Endothelial cell of umbilical vein (primary cell): ENCODE measurements around the gene TENM4. TPM values are rescaled to one million over a fixed set of nuclear protein-coding genes. Genes with fewer than 3 reads are reported as not detected.

ENCODE experiments used
- BruUV-seq: library from RNA; stranded (reverse); fragments of 400-500 nt; replicated peaks from 2 replicates; lab custom pipeline; 2021; lab: Mats Ljungman, UMichigan
- CTCF ChIA-PET: fragments of 300-600, 350-600 bp; sonication (Branson Sonifier 250); formaldehyde crosslinking; loops from one replicate; lab custom pipeline; 2021; ENCODE audit warnings: antibody characterized with exemption, inconsistent platforms; lab: Charles Lee
- POLR2A ChIA-PET: fragments of 300-600, 350-600 bp; sonication (Branson Sonifier 250); formaldehyde crosslinking; loops from one replicate; lab custom pipeline; 2021; ENCODE audit warnings: antibody characterized with exemption, inconsistent platforms; lab: Charles Lee
- DNase-seq: peaks from one replicate; pipeline ENCODE4 v3.0.0-alpha.2; 2011; ENCODE audit warnings: low read depth, low spot score
- FAIRE-seq: peaks from 2 replicates; lab custom pipeline; 2011; peaks lifted over from hg19 to GRCh38; lab: Jason Lieb, UNC
- H2AFZ ChIP-seq: 2 replicates; pipeline ENCODE4 v1.6.0; 2012; ENCODE audit warnings: low read depth, low read length, control low read depth, inconsistent platforms
- H3K27ac ChIP-seq: 2 replicates; pipeline ENCODE4 v1.5.1; 2011; ENCODE audit warnings: low read depth, mild to moderate bottlenecking, control low read depth, low read length, moderate library complexity; ENCODE audit not compliant: insufficient read depth
- H3K27me3 ChIP-seq, 2 experiments: 2 replicates each; pipeline versions ENCODE4 v1.6.0 to v1.6.1; 2011; ENCODE audit warnings: low read length in 2 of 2, mixed read lengths in 1 of 2; ENCODE audit not compliant: control insufficient read depth in 2 of 2, insufficient read depth in 2 of 2
- H3K36me3 ChIP-seq, 2 experiments: 2 replicates in 1 of 2; 3 replicates in 1 of 2; pipeline ENCODE4 v1.5.1; 2011; ENCODE audit warnings: low read length in 2 of 2, mild to moderate bottlenecking in 1 of 2, moderate library complexity in 1 of 2; ENCODE audit not compliant: control insufficient read depth in 2 of 2, insufficient read depth in 2 of 2; ENCODE audit errors: extremely low read depth in 1 of 2
- H3K4me1 ChIP-seq: 3 replicates; pipeline ENCODE4 v1.5.1; 2011; ENCODE audit warnings: mild to moderate bottlenecking, low read length; ENCODE audit not compliant: control insufficient read depth, insufficient read depth; ENCODE audit errors: extremely low read depth
- H3K4me2 ChIP-seq: 2 replicates; pipeline ENCODE4 v1.6.1; 2011; ENCODE audit warnings: low read length, control low read depth, mixed read lengths; ENCODE audit not compliant: insufficient read depth
- H3K4me3 ChIP-seq, 3 experiments: fragments of 200-600 bp in 1 of 3; sonication (generic), shearing (Covaris generic) in 1 of 3; replicated peaks in 1 of 3; 2 replicates each; pipeline ENCODE4 v1.5.1; 2011 to 2016; ENCODE audit warnings: control low read depth in 3 of 3, low read length in 3 of 3, mild to moderate bottlenecking in 2 of 3, inconsistent platforms in 1 of 3, low read depth in 1 of 3, moderate library complexity in 1 of 3; ENCODE audit not compliant: insufficient read depth in 1 of 3
- H3K79me2 ChIP-seq: 2 replicates; pipeline ENCODE4 v1.6.0; 2012; ENCODE audit warnings: low read length, inconsistent platforms; ENCODE audit not compliant: control insufficient read depth, insufficient read depth
- H3K9ac ChIP-seq: replicated peaks from 2 replicates; pipeline ENCODE3; 2011; ENCODE audit warnings: low read length, control low read depth; ENCODE audit not compliant: insufficient read depth; ENCODE audit errors: extremely low read depth
- H3K9me1 ChIP-seq: replicated peaks from 3 replicates; pipeline ENCODE4 v1.6.0; 2011; ENCODE audit warnings: mild to moderate bottlenecking, low read length; ENCODE audit not compliant: control insufficient read depth, insufficient read depth; ENCODE audit errors: extremely low read depth
- H3K9me3 ChIP-seq: replicated peaks from 2 replicates; pipeline ENCODE4 v1.5.1; 2012; ENCODE audit warnings: low read length, inconsistent platforms; ENCODE audit not compliant: control insufficient read depth, insufficient read depth
- H4K20me1 ChIP-seq: replicated peaks from 2 replicates; pipeline ENCODE3; 2011; ENCODE audit warnings: mild to moderate bottlenecking, low read length; ENCODE audit not compliant: control insufficient read depth, insufficient read depth; ENCODE audit errors: extremely low read depth
- EZH2 ChIP-seq: IDR thresholded peaks from 2 replicates; pipeline ENCODE4 v1.6.1; 2012; ENCODE audit warnings: borderline replicate concordance, low read depth, mild to moderate bottlenecking, moderate library complexity, low read length, inconsistent platforms; ENCODE audit not compliant: severe bottlenecking
- FOS ChIP-seq: IDR thresholded peaks from 2 replicates; pipeline ENCODE4 v1.6.1; 2011; ENCODE audit warnings: mild to moderate bottlenecking, low read length, moderate library complexity, borderline replicate concordance; ENCODE audit not compliant: insufficient read depth
- GATA2 ChIP-seq: IDR thresholded peaks from 2 replicates; pipeline ENCODE4 v1.7.0; 2011; ENCODE audit warnings: low read depth, mild to moderate bottlenecking, moderate library complexity, mixed read lengths, low read length; ENCODE audit not compliant: insufficient read length, insufficient read depth
- JUN ChIP-seq: IDR thresholded peaks from 2 replicates; pipeline ENCODE4 v1.6.1; 2011; ENCODE audit warnings: borderline replicate concordance, low read depth; ENCODE audit not compliant: insufficient read length, insufficient read depth
- MAX ChIP-seq: IDR thresholded peaks from 2 replicates; pipeline ENCODE4 v1.6.1; 2011; ENCODE audit not compliant: insufficient read depth, insufficient read length
- MYC ChIP-seq: IDR thresholded peaks from one replicate; pipeline ENCODE4 v1.6.1; 2011; ENCODE audit warnings: mild to moderate bottlenecking, low read depth, low read length
- POLR2A ChIP-seq: IDR thresholded peaks from 2 replicates; pipeline ENCODE4 v1.6.1; 2012; ENCODE audit warnings: low read depth, mild to moderate bottlenecking, control low read depth, low read length
- POLR2AphosphoS5 ChIP-seq: IDR thresholded peaks from 2 replicates; pipeline ENCODE4 v1.6.1; 2012; ENCODE audit warnings: low read depth, mild to moderate bottlenecking, control low read depth, low read length, moderate library complexity; ENCODE audit not compliant: insufficient read depth
- dilution Hi-C: fragments of 300-500 bp; cut with MboI; formaldehyde crosslinking; loops from one replicate; pipeline ENCODE4 v1.15.0; 2019; ENCODE audit warnings: low sequenced_read_pairs; ENCODE audit not compliant: extremely low pct_ligation_motif_present
- intact Hi-C: fragments of 100-400 bp; cut with micrococcal nuclease; formaldehyde crosslinking; loops from one replicate; pipeline ENCODE4 v1.10.0; 2022
- polyA plus RNA-seq, 4 experiments: library from polyadenylated mRNA; depleted of rRNA in 3 of 4; stranded (reverse) in 3 of 4; unstranded in 1 of 4; fragments of >200 nt; gene quantifications; 2 replicates each; pipeline versions ENCODE4 v1.2.1 to v1.2.3, GENCODE V29; 2011 to 2012; ENCODE audit warnings: missing spikeins in 1 of 4
- total RNA-seq: library from RNA; stranded (reverse); gene quantifications from 2 replicates; pipeline ENCODE4 v1.2.3, GENCODE V29; 2021
- TF ChIP-seq, protein P1 (sequence below), 2 donors: IDR thresholded peaks; 1 replicate in 1 of 2; 2 replicates in 1 of 2; pipeline ENCODE4 v1.5.1; 2011; ENCODE audit warnings: low read length in 2 of 2, mild to moderate bottlenecking in 2 of 2, moderate library complexity in 2 of 2, control low read depth in 1 of 2, inconsistent platforms in 1 of 2, low read depth in 1 of 2; ENCODE audit not compliant: insufficient read depth in 1 of 2; ENCODE audit errors: extremely low read depth in 1 of 2

TENM4 gene
- total and polyA plus RNA-seq, 2 donors (not counting 3 experiments of a cell fraction or from before 2014, with no cell fraction given): 0.06 to 0.27 TPM

DNA sequence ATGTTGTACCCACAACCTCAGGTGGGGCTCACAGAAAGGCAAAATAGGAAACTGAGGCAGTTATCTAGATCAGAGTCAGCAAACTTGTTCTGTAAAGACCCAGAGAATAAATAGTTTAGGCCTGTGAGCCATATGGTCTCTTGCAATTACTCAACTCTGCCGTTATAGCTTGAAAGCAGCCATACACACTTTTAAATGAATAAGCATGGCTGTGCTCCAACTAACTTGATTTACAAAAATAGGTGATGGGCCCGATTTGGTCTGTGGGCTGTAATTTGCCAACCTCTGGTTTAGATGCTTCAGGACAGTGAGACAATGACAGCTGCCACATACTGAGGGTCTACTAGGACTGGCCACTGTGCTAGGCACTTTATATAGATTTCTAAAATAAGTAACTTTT lies 667.3 kb downstream of the TENM4 start:
- TF ChIP-seq GATA2 (no peak), JUN (no peak), MAX (no peak), POLR2A (no peak), EZH2 (no peak), FOS (no peak), POLR2AphosphoS5 (no peak), MYC (no peak)
- TF ChIP-seq, protein P1, sequence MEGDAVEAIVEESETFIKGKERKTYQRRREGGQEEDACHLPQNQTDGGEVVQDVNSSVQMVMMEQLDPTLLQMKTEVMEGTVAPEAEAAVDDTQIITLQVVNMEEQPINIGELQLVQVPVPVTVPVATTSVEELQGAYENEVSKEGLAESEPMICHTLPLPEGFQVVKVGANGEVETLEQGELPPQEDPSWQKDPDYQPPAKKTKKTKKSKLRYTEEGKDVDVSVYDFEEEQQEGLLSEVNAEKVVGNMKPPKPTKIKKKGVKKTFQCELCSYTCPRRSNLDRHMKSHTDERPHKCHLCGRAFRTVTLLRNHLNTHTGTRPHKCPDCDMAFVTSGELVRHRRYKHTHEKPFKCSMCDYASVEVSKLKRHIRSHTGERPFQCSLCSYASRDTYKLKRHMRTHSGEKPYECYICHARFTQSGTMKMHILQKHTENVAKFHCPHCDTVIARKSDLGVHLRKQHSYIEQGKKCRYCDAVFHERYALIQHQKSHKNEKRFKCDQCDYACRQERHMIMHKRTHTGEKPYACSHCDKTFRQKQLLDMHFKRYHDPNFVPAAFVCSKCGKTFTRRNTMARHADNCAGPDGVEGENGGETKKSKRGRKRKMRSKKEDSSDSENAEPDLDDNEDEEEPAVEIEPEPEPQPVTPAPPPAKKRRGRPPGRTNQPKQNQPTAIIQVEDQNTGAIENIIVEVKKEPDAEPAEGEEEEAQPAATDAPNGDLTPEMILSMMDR (IDR thresholded peaks at IDR 0.05; ENCODE audit: extremely low read depth in 1 of 2, insufficient read depth in 1 of 2, low read depth in 1 of 2, low read length in 2 of 2): no peak

More for the DNA sequence above, 667.3 kb downstream of the TENM4 start:
- dilution Hi-C loops: no loop called here
- Histone ChIP-seq H3K4me1 (no peaks in the 10 kb centered on the region), H3K36me3 (no peaks in the 10 kb centered on the region), H3K9me1 (no peaks in the 10 kb centered on the region), H3K9me3 (no peaks in the 10 kb centered on the region), H4K20me1 (no peaks in the 10 kb centered on the region), H2AFZ (no peak overlapping the region), H3K79me2 (no peaks in the 10 kb centered on the region), H3K4me2 (no peak overlapping the region), H3K4me3 (no peak overlapping the region), H3K9ac (no peak overlapping the region), H3K27me3 (no peaks in the 10 kb centered on the region), H3K27ac (no peak overlapping the region)
- DNase-seq (no peak), FAIRE-seq (no peak)
- BruUV-seq: no TSS peak
- CTCF ChIA-PET: no interaction called here
- POLR2A ChIA-PET: no interaction called here
- intact Hi-C loops: no loop called here
